ENCODE results near the gene RPSA. TPM values are rescaled to one million over a fixed set of nuclear protein-coding genes. Genes with fewer than 3 reads are reported as not detected.

RPSA gene
- total RNA-seq, 1 experiment from 2014 or later: 2,486 TPM

DNA sequence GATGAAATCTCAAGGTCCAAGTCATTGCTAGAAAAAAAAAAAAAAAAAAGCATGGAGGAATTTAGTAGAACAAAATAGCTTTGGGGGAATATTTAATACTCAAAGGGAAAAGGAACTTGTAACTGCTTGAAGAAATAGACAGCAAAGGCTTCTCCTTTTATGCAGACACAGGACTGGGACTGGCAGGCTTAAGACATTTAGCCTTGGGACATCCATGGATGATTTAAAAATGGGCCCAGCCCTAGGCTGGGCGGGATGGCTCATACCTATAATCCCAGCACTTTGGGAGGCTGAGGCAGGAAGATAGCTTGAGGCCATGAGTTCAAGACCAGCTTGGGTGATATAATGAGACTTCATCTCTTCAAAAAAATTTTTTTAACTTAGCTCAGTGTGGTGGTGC lies 19.8 kb downstream of the RPSA start:
- no peak for DNase-seq (ENCODE audit: low read depth, low spot score)
- RAD21 ChIA-PET (ENCODE audit: low non-redundant PET in 1 of 2, low total read pairs in 2 of 2, uncharacterized antibody in 2 of 2, unreplicated experiment in 2 of 2): no interaction called here
- no peaks in the 10 kb centered on the region for H4K20me1 ChIP-seq (ENCODE audit: insufficient read depth)
- no peaks in the 10 kb centered on the region for H3K79me2 ChIP-seq (ENCODE audit: insufficient read depth, low read length)
- H3K27ac ChIP-seq (ENCODE audit: low read depth, low read length): no peak overlapping the region
- no peaks in the 10 kb centered on the region for H3K9me2 ChIP-seq (ENCODE audit: insufficient read depth)
- H3K9me3 ChIP-seq (ENCODE audit: control insufficient read depth in 1 of 2, insufficient read depth in 1 of 2, low read depth in 1 of 2, low read length in 2 of 2): no peaks in the 10 kb centered on the region
- H3K4me2 ChIP-seq (ENCODE audit: low read length): no peak overlapping the region
- no peaks in the 10 kb centered on the region for H3K27me3 ChIP-seq (ENCODE audit: insufficient read depth, low read length)
- CTCF ChIA-PET: no interaction called here
- no peak overlapping the region for H3K9ac ChIP-seq (ENCODE audit: low read length)
- TF ChIP-seq ELF1 (IDR thresholded peaks at IDR 0.05; ENCODE audit: borderline replicate concordance, low read depth): no peak
- no peak for TF ChIP-seq YY1 (IDR thresholded peaks at IDR 0.05; ENCODE audit: extremely low read depth, insufficient replicate concordance, low read depth, low read length)
- intact Hi-C loops (cut with micrococcal nuclease): no loop called here
- no peak overlapping the region for H2AFZ ChIP-seq (ENCODE audit: low read depth, low read length, poor library complexity, severe bottlenecking)
- no peaks in the 10 kb centered on the region for H3K36me3 ChIP-seq (ENCODE audit: control insufficient read depth in 1 of 2, insufficient read depth in 2 of 2, low read length in 2 of 2)
- no peak overlapping the region for H3K4me3 ChIP-seq (replicated peaks in 1 of 2; ENCODE audit: low read depth in 1 of 2, low read length in 2 of 2)
- BruUV-seq (replicated peaks): no TSS peak
- POLR2A ChIA-PET: no interaction called here
- H3K4me1 ChIP-seq (ENCODE audit: control insufficient read depth in 1 of 2, insufficient read depth in 2 of 2, low read length in 2 of 2): no peaks in the 10 kb centered on the region
- no peak for ATAC-seq

DNA sequence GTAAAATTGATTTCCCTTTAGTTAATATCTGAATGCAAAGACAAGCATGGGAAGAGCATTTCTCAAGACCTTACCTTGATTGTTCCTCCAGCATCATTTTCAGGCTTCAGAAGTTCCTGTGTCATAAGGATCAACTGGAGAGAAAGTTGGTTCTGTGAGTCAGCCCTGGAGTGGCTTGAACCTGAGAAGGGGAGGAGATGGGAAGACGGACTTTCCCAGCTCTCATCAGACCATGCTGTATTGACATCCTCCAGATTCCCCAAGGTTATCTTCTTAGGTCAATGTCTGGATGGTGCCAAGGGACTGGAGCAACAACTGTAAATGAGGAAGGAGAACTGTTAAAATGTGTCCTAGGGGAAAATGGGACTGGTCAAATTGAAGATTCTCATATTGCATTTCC lies 21.0 kb downstream of the RPSA start:
- no peak overlapping the region for H3K4me3 ChIP-seq (replicated peaks in 1 of 2; ENCODE audit: low read depth in 1 of 2, low read length in 2 of 2)
- no peaks in the 10 kb centered on the region for H3K9me3 ChIP-seq (ENCODE audit: control insufficient read depth in 1 of 2, insufficient read depth in 1 of 2, low read depth in 1 of 2, low read length in 2 of 2)
- no peaks in the 10 kb centered on the region for H3K27me3 ChIP-seq (ENCODE audit: insufficient read depth, low read length)
- ATAC-seq: no peak
- ChIA-PET CTCF (no interaction called here), POLR2A (no interaction called here), RAD21 (ENCODE audit: low non-redundant PET in 1 of 2, low total read pairs in 2 of 2, uncharacterized antibody in 2 of 2, unreplicated experiment in 2 of 2) (no interaction called here)
- H3K4me2 ChIP-seq (ENCODE audit: low read length): no peak overlapping the region
- no peak overlapping the region for H3K27ac ChIP-seq (ENCODE audit: low read depth, low read length)
- H3K79me2 ChIP-seq (ENCODE audit: insufficient read depth, low read length): no peaks in the 10 kb centered on the region
- no peak for DNase-seq (ENCODE audit: low read depth, low spot score)
- no peaks in the 10 kb centered on the region for H3K9me2 ChIP-seq (ENCODE audit: insufficient read depth)
- TF ChIP-seq SP1 (IDR thresholded peaks at IDR 0.05; ENCODE audit: low read depth): no peak
- no peak for TF ChIP-seq EZH2 (IDR thresholded peaks at IDR 0.05)
- TF ChIP-seq ELF1 (IDR thresholded peaks at IDR 0.05; ENCODE audit: borderline replicate concordance, low read depth): no peak
- TF ChIP-seq YY1 (IDR thresholded peaks at IDR 0.05; ENCODE audit: extremely low read depth, insufficient replicate concordance, low read depth, low read length): no peak
- TF ChIP-seq CBX3 (IDR thresholded peaks at IDR 0.05; ENCODE audit: low read depth): no peak
- TF ChIP-seq JUND (IDR thresholded peaks at IDR 0.05): no peak
- no peak for TF ChIP-seq TCF7L2 (IDR thresholded peaks at IDR 0.05; ENCODE audit: borderline replicate concordance, extremely low read depth, insufficient read depth, insufficient read length)
- TF ChIP-seq POLR2A (IDR thresholded peaks at IDR 0.05; ENCODE audit: borderline replicate concordance, extremely low read depth, insufficient read depth, insufficient read length): no peak
- no peak for TF ChIP-seq SRF (IDR thresholded peaks at IDR 0.05; ENCODE audit: low read depth)
- TF ChIP-seq SIN3A (IDR thresholded peaks at IDR 0.05; ENCODE audit: low read depth): no peak
- TF ChIP-seq MAX (IDR thresholded peaks at IDR 0.05): no peak
- TF ChIP-seq, protein P1, sequence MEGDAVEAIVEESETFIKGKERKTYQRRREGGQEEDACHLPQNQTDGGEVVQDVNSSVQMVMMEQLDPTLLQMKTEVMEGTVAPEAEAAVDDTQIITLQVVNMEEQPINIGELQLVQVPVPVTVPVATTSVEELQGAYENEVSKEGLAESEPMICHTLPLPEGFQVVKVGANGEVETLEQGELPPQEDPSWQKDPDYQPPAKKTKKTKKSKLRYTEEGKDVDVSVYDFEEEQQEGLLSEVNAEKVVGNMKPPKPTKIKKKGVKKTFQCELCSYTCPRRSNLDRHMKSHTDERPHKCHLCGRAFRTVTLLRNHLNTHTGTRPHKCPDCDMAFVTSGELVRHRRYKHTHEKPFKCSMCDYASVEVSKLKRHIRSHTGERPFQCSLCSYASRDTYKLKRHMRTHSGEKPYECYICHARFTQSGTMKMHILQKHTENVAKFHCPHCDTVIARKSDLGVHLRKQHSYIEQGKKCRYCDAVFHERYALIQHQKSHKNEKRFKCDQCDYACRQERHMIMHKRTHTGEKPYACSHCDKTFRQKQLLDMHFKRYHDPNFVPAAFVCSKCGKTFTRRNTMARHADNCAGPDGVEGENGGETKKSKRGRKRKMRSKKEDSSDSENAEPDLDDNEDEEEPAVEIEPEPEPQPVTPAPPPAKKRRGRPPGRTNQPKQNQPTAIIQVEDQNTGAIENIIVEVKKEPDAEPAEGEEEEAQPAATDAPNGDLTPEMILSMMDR (IDR thresholded peaks at IDR 0.05 in 2 of 3, conservative IDR thresholded peaks at IDR 0.05 in 1 of 3; ENCODE audit: borderline replicate concordance in 1 of 3, insufficient read depth in 1 of 3, low read depth in 2 of 3, low read length in 2 of 3): no peak
- TF ChIP-seq, protein P2, sequence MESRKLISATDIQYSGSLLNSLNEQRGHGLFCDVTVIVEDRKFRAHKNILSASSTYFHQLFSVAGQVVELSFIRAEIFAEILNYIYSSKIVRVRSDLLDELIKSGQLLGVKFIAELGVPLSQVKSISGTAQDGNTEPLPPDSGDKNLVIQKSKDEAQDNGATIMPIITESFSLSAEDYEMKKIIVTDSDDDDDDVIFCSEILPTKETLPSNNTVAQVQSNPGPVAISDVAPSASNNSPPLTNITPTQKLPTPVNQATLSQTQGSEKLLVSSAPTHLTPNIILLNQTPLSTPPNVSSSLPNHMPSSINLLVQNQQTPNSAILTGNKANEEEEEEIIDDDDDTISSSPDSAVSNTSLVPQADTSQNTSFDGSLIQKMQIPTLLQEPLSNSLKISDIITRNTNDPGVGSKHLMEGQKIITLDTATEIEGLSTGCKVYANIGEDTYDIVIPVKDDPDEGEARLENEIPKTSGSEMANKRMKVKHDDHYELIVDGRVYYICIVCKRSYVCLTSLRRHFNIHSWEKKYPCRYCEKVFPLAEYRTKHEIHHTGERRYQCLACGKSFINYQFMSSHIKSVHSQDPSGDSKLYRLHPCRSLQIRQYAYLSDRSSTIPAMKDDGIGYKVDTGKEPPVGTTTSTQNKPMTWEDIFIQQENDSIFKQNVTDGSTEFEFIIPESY (IDR thresholded peaks at IDR 0.05; ENCODE audit: extremely low read depth, insufficient replicate concordance, low read length): no peak
- H3K4me1 ChIP-seq (ENCODE audit: control insufficient read depth in 1 of 2, insufficient read depth in 2 of 2, low read length in 2 of 2): peaks cover 0 to 5% of the 10 kb centered on the region in 2 experiments; a peak in 1 of 4 replicates
- no peaks in the 10 kb centered on the region for H4K20me1 ChIP-seq (ENCODE audit: insufficient read depth)
- H3K36me3 ChIP-seq (ENCODE audit: control insufficient read depth in 1 of 2, insufficient read depth in 2 of 2, low read length in 2 of 2): no peaks in the 10 kb centered on the region
- no TSS peak for BruUV-seq (replicated peaks)
- intact Hi-C loops (cut with micrococcal nuclease): no loop called here
- no peak overlapping the region for H2AFZ ChIP-seq (ENCODE audit: low read depth, low read length, poor library complexity, severe bottlenecking)
- H3K9ac ChIP-seq (ENCODE audit: low read length): no peak overlapping the region
